Measurements from ENCODE around the gene KANK4.

KANK4 gene

DNA sequence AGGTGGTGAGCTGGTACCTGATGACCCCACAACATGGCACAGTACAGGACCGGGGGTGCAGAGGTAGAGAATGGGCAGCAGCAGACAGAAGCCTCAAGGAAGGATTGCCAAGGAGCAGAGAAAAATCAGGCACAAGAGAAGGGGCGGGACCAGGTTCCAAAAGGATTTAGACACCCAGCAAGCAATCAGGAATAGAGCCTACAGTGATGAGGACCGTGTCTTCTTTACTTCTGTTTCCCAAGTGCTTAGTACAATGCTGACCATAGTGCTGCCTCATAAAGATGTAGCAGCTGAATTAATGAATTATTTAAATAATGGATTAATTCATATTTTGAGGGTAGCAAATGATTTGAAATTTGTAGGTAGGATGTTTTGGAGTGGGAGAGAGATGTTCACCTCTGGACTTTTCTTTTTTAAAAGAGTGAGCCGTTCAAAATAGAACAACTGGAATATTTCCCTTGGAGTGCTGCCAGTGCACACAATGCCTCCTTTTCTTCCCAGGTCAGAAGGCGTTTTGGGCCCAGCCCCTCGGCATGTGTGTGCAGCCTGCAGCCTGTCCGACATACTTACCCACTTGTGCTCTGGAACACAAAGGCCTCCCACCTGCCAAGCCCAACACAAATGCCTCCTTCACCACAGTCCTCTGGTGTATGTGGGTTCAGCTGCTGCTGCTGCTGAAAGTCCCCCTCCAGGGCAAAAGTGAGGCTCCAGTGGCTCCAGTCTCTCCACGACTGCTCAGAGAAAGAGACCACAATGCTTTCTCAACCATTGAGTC, 19.6 kb downstream of the KANK4 start:
- H3K4me1 Mint-ChIP-seq: peaks cover 12% of the 10 kb centered on the region
- no peak overlapping the region for H3K4me3 Mint-ChIP-seq
- no peaks in the 10 kb centered on the region for H3K36me3 Mint-ChIP-seq (ENCODE audit: low read depth)
- DNase-seq: no peak
- no peaks in the 10 kb centered on the region for H3K9me3 Mint-ChIP-seq
- H3K27ac Mint-ChIP-seq: no peak overlapping the region
- peaks cover 29% of the 10 kb centered on the region for H3K27me3 Mint-ChIP-seq (ENCODE audit: low read depth, poor library complexity)
- TF ChIP-seq CTCF (IDR thresholded peaks at IDR 0.05): no peak

GRCh38 chr1:62295921-62296491, 23.2 kb downstream of the KANK4 start:
- no peak overlapping the region for H3K4me3 Mint-ChIP-seq
- peaks cover 7% of the 10 kb centered on the region for H3K9me3 Mint-ChIP-seq
- TF ChIP-seq CTCF (IDR thresholded peaks at IDR 0.05): no peak
- peaks cover 7% of the 10 kb centered on the region for H3K4me1 Mint-ChIP-seq
- no peak for DNase-seq
- no peaks in the 10 kb centered on the region for H3K36me3 Mint-ChIP-seq (ENCODE audit: low read depth)
- H3K27ac Mint-ChIP-seq: no peak overlapping the region
- peaks cover 51% of the 10 kb centered on the region for H3K27me3 Mint-ChIP-seq (ENCODE audit: low read depth, poor library complexity)

DNA sequence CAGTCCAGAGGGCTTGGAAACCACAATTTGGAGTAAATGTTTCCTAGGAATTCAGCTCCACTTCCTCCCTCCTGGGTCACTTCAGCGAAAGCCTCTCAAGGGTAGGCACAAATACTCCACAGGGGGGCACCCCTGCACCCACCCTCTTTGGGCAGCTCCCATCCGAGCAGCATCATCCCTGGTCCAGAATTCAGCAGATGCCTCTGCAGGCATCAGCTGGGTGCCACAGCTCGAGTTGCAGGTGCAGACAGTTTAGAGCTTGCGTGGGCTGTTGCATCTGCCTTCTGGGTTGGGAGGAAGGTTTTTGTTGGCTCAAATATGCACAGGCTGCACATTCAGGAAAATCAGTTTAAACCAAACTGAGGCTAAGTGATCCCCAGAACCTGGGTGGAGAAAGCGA, 25.0 kb downstream of the KANK4 start:
- Mint-ChIP-seq H3K4me3 (no peak overlapping the region), H3K9me3 (peaks cover 7% of the 10 kb centered on the region), H3K36me3 (ENCODE audit: low read depth) (no peaks in the 10 kb centered on the region), H3K27me3 (ENCODE audit: low read depth, poor library complexity) (peaks cover 58% of the 10 kb centered on the region), H3K4me1 (peaks cover 9% of the 10 kb centered on the region), H3K27ac (no peak overlapping the region)
- peak; percentile 33 for TF ChIP-seq CTCF (IDR thresholded peaks at IDR 0.05)
- DNase-seq: peak; percentile 37

- no peak for DNase-seq
- TF ChIP-seq CTCF (IDR thresholded peaks at IDR 0.05): no peak
- Mint-ChIP-seq H3K27ac (no peak overlapping the region), H3K36me3 (ENCODE audit: low read depth) (no peaks in the 10 kb centered on the region), H3K4me3 (no peak overlapping the region), H3K27me3 (ENCODE audit: low read depth, poor library complexity) (peaks cover 78% of the 10 kb centered on the region), H3K4me1 (peaks cover 51% of the 10 kb centered on the region), H3K9me3 (peaks cover 7% of the 10 kb centered on the region)
Measured at GRCh38 chr1:62288662-62289061, 30.6 kb downstream of the KANK4 start.

DNA sequence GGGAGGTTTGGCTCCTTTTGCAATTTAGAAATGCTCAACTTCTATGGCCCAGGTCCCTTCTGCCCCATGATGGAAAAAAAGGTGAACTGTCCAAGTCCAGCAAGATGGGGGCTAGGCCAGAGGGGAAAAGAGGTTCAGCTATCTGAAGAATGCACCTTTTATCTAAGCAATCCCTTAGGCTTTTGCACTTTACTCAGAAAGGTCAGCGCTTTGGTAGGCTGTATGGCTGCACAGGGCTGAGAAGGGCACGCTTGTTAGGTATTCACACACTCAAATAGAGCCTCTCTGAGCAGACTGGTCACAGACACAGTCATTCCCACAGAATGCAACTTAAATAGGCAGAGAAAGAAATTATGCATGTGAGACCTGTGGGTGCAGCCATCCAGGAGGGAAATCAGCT, 31.0 kb downstream of the KANK4 start:
- no peaks in the 10 kb centered on the region for H3K36me3 Mint-ChIP-seq (ENCODE audit: low read depth)
- H3K4me1 Mint-ChIP-seq: peaks cover 56% of the 10 kb centered on the region
- H3K27me3 Mint-ChIP-seq (ENCODE audit: low read depth, poor library complexity): peaks cover 77% of the 10 kb centered on the region
- DNase-seq: no peak
- H3K27ac Mint-ChIP-seq: no peak overlapping the region
- peaks cover 7% of the 10 kb centered on the region for H3K9me3 Mint-ChIP-seq
- TF ChIP-seq CTCF (IDR thresholded peaks at IDR 0.05): no peak
- H3K4me3 Mint-ChIP-seq: no peak overlapping the region

- Mint-ChIP-seq H3K36me3 (ENCODE audit: low read depth) (no peaks in the 10 kb centered on the region), H3K9me3 (peaks cover 1% of the 10 kb centered on the region), H3K27me3 (ENCODE audit: low read depth, poor library complexity) (peaks cover 72% of the 10 kb centered on the region), H3K4me3 (peak overlapping the region; percentile 79), H3K4me1 (peaks cover 70% of the 10 kb centered on the region), H3K27ac (no peak overlapping the region)
- peak; percentile 38 for DNase-seq
- TF ChIP-seq CTCF (IDR thresholded peaks at IDR 0.05): no peak
Measured at GRCh38 chr1:62286786-62287224, 32.4 kb downstream of the KANK4 start.
